Measurements from ENCODE around the gene GLRX5. TPM values are rescaled to one million over a fixed set of nuclear protein-coding genes. Genes with fewer than 3 reads are reported as not detected.

GLRX5 gene
- total and polyA plus RNA-seq, 2 experiments from 2014 or later, result 91.4 to 130 TPM

- Histone ChIP-seq H3K4me1 (ENCODE audit: insufficient read depth) (peaks cover 3% of the 10 kb centered on the region; the same call in 1 of the 2 replicates), H4K20me1 (replicated peaks; ENCODE audit: insufficient read depth) (no peaks in the 10 kb centered on the region), H3K9me2 (ENCODE audit: insufficient read depth) (no peaks in the 10 kb centered on the region), H3K27ac (ENCODE audit: low read depth) (no peak overlapping the region), H3K36me3 (ENCODE audit: insufficient read depth) (no peaks in the 10 kb centered on the region), H3K4me3 (no peak overlapping the region), H3K79me2 (replicated peaks; ENCODE audit: insufficient read depth) (no peaks in the 10 kb centered on the region), H3F3A (replicated peaks; ENCODE audit: low read depth) (no peaks in the 10 kb centered on the region), H3K4me2 (no peak overlapping the region), H2AFZ (no peak overlapping the region; the same call in 1 of the 2 replicates), H3K27me3 (ENCODE audit: insufficient read depth) (peaks cover 13% of the 10 kb centered on the region)
- Mint-ChIP-seq H3K36me3 (ENCODE audit: low read depth) (no peaks in the 10 kb centered on the region), H3K9me3 (no peaks in the 10 kb centered on the region), H3K27me3 (ENCODE audit: insufficient read depth, low read depth, poor library complexity) (peaks cover 8% of the 10 kb centered on the region), H3K4me1 (peaks cover 8% of the 10 kb centered on the region), H3K4me3 (no peak overlapping the region), H3K27ac (no peak overlapping the region)
- DNase-seq (ENCODE audit: low spot score) (peak; percentile 18), ATAC-seq (no peak)
- TF ChIP-seq, protein P1, sequence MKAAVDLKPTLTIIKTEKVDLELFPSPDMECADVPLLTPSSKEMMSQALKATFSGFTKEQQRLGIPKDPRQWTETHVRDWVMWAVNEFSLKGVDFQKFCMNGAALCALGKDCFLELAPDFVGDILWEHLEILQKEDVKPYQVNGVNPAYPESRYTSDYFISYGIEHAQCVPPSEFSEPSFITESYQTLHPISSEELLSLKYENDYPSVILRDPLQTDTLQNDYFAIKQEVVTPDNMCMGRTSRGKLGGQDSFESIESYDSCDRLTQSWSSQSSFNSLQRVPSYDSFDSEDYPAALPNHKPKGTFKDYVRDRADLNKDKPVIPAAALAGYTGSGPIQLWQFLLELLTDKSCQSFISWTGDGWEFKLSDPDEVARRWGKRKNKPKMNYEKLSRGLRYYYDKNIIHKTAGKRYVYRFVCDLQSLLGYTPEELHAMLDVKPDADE (IDR thresholded peaks at IDR 0.05), result no peak
- TF ChIP-seq EZH2phosphoT487 (IDR thresholded peaks at IDR 0.05; ENCODE audit: unreplicated experiment) (no peak), POLR2AphosphoS5 (IDR thresholded peaks at IDR 0.05; ENCODE audit: low read depth) (no peak), ZNF331 (CRISPR knock-in tag; IDR thresholded peaks at IDR 0.05; ENCODE audit: low read depth) (no peak), JUNB (IDR thresholded peaks at IDR 0.05; ENCODE audit: unreplicated experiment) (no peak), CREB1 (CRISPR knock-in tag; IDR thresholded peaks at IDR 0.05; ENCODE audit: low read depth) (no peak), REST (IDR thresholded peaks at IDR 0.05; ENCODE audit: unreplicated experiment) (no peak), ZNF114 (CRISPR knock-in tag; IDR thresholded peaks at IDR 0.05) (no peak), STAT1 (IDR thresholded peaks at IDR 0.05; ENCODE audit: unreplicated experiment) (no peak), NANOG (IDR thresholded peaks at IDR 0.05; ENCODE audit: borderline replicate concordance) (no peak), EZH2 (IDR thresholded peaks at IDR 0.05; ENCODE audit: low read depth, unreplicated experiment) (no peak)
- TF ChIP-seq, protein P2, sequence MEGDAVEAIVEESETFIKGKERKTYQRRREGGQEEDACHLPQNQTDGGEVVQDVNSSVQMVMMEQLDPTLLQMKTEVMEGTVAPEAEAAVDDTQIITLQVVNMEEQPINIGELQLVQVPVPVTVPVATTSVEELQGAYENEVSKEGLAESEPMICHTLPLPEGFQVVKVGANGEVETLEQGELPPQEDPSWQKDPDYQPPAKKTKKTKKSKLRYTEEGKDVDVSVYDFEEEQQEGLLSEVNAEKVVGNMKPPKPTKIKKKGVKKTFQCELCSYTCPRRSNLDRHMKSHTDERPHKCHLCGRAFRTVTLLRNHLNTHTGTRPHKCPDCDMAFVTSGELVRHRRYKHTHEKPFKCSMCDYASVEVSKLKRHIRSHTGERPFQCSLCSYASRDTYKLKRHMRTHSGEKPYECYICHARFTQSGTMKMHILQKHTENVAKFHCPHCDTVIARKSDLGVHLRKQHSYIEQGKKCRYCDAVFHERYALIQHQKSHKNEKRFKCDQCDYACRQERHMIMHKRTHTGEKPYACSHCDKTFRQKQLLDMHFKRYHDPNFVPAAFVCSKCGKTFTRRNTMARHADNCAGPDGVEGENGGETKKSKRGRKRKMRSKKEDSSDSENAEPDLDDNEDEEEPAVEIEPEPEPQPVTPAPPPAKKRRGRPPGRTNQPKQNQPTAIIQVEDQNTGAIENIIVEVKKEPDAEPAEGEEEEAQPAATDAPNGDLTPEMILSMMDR (conservative IDR thresholded peaks at IDR 0.05; ENCODE audit: low read depth in 2 of 2), result no peak
- TF ChIP-seq, protein P3, sequence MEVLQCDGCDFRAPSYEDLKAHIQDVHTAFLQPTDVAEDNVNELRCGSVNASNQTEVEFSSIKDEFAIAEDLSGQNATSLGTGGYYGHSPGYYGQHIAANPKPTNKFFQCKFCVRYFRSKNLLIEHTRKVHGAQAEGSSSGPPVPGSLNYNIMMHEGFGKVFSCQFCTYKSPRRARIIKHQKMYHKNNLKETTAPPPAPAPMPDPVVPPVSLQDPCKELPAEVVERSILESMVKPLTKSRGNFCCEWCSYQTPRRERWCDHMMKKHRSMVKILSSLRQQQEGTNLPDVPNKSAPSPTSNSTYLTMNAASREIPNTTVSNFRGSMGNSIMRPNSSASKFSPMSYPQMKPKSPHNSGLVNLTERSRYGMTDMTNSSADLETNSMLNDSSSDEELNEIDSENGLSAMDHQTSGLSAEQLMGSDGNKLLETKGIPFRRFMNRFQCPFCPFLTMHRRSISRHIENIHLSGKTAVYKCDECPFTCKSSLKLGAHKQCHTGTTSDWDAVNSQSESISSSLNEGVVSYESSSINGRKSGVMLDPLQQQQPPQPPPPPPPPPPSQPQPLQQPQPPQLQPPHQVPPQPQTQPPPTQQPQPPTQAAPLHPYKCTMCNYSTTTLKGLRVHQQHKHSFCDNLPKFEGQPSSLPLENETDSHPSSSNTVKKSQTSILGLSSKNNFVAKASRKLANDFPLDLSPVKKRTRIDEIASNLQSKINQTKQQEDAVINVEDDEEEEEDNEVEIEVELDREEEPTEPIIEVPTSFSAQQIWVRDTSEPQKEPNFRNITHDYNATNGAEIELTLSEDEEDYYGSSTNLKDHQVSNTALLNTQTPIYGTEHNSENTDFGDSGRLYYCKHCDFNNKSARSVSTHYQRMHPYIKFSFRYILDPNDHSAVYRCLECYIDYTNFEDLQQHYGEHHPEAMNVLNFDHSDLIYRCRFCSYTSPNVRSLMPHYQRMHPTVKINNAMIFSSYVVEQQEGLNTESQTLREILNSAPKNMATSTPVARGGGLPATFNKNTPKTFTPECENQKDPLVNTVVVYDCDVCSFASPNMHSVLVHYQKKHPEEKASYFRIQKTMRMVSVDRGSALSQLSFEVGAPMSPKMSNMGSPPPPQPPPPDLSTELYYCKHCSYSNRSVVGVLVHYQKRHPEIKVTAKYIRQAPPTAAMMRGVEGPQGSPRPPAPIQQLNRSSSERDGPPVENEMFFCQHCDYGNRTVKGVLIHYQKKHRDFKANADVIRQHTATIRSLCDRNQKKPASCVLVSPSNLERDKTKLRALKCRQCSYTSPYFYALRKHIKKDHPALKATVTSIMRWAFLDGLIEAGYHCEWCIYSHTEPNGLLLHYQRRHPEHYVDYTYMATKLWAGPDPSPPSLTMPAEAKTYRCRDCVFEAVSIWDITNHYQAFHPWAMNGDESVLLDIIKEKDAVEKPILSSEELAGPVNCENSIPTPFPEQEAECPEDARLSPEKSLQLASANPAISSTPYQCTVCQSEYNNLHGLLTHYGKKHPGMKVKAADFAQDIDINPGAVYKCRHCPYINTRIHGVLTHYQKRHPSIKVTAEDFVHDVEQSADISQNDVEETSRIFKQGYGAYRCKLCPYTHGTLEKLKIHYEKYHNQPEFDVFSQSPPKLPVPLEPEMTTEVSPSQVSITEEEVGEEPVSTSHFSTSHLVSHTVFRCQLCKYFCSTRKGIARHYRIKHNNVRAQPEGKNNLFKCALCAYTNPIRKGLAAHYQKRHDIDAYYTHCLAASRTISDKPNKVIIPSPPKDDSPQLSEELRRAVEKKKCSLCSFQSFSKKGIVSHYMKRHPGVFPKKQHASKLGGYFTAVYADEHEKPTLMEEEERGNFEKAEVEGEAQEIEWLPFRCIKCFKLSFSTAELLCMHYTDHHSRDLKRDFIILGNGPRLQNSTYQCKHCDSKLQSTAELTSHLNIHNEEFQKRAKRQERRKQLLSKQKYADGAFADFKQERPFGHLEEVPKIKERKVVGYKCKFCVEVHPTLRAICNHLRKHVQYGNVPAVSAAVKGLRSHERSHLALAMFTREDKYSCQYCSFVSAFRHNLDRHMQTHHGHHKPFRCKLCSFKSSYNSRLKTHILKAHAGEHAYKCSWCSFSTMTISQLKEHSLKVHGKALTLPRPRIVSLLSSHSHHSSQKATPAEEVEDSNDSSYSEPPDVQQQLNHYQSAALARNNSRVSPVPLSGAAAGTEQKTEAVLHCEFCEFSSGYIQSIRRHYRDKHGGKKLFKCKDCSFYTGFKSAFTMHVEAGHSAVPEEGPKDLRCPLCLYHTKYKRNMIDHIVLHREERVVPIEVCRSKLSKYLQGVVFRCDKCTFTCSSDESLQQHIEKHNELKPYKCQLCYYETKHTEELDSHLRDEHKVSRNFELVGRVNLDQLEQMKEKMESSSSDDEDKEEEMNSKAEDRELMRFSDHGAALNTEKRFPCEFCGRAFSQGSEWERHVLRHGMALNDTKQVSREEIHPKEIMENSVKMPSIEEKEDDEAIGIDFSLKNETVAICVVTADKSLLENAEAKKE (CRISPR knock-in tag; IDR thresholded peaks at IDR 0.05), result no peak
These were observed 24.0 kb upstream of the GLRX5 start for GRCh38 chr14:95510804-95511203.
